Stimulated activated naive CD8-positive, alpha-beta T cell treated with anti-CD3 and anti-CD28 coated beads, Interleukin-15, Interleukin-2, amounts not matched to agents 100 ng/mL and 50 ng/mL, for 24 hours (primary cell): Measurements from ENCODE around the gene CHRNA4.

ENCODE experiments used
- H3K27ac Mint-ChIP-seq: one replicate; pipeline ENCODE4 v1.8.0; 2021; ENCODE audit warnings: mild to moderate bottlenecking, mixed read lengths
- H3K27me3 Mint-ChIP-seq: one replicate; pipeline ENCODE4 v1.8.0; 2021; ENCODE audit warnings: mixed read lengths
- H3K36me3 Mint-ChIP-seq: one replicate; pipeline ENCODE4 v1.8.0; 2021; ENCODE audit warnings: low read depth, mixed read lengths
- H3K4me1 Mint-ChIP-seq: one replicate; pipeline ENCODE4 v1.8.0; 2021; ENCODE audit warnings: low read depth, mixed read lengths
- H3K4me3 Mint-ChIP-seq: one replicate; pipeline ENCODE4 v1.8.0; 2021; ENCODE audit warnings: mild to moderate bottlenecking, mixed read lengths
- H3K9me3 Mint-ChIP-seq: one replicate; pipeline ENCODE4 v1.8.0; 2021; ENCODE audit warnings: mixed read lengths

The CHRNA4 gene

GRCh38 chr20:63376283-63377250, 15.4 kb upstream of the CHRNA4 start:
- H3K9me3 Mint-ChIP-seq: no peaks in the 10 kb centered on the region
- H3K27ac Mint-ChIP-seq: no peak overlapping the region
- no peaks in the 10 kb centered on the region for H3K36me3 Mint-ChIP-seq
- peaks cover 13% of the 10 kb centered on the region for H3K27me3 Mint-ChIP-seq
- no peak overlapping the region for H3K4me3 Mint-ChIP-seq
- H3K4me1 Mint-ChIP-seq: no peaks in the 10 kb centered on the region

GRCh38 chr20:63375438-63375837, 14.3 kb upstream of the CHRNA4 start:
- H3K4me1 Mint-ChIP-seq: no peaks in the 10 kb centered on the region
- H3K36me3 Mint-ChIP-seq: no peaks in the 10 kb centered on the region
- no peaks in the 10 kb centered on the region for H3K9me3 Mint-ChIP-seq
- H3K27me3 Mint-ChIP-seq: peaks cover 13% of the 10 kb centered on the region
- H3K27ac Mint-ChIP-seq: no peak overlapping the region
- no peak overlapping the region for H3K4me3 Mint-ChIP-seq

DNA sequence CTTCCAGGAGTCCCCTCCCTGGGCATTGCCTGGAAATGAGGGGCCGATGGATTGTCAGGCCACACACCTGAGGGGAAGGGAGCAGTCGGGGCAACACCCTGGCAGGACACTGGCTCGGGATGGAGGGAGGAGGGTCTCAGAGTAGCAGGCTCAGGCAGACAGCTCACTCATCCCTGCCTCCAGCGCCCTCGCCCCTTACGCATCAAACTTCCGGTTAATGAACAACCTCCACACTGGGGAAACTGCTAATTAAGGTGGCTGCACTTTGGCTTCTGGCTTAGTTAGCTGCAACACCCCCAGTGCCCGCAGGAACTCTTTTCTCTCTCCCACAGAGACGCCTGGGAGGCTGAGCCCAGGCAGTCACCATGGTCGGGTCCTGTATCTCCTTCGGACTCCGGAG, 13.4 kb upstream of the CHRNA4 start:
- no peaks in the 10 kb centered on the region for H3K4me1 Mint-ChIP-seq
- no peaks in the 10 kb centered on the region for H3K36me3 Mint-ChIP-seq
- no peak overlapping the region for H3K4me3 Mint-ChIP-seq
- no peak overlapping the region for H3K27ac Mint-ChIP-seq
- peaks cover 13% of the 10 kb centered on the region for H3K27me3 Mint-ChIP-seq
- H3K9me3 Mint-ChIP-seq: no peaks in the 10 kb centered on the region

DNA sequence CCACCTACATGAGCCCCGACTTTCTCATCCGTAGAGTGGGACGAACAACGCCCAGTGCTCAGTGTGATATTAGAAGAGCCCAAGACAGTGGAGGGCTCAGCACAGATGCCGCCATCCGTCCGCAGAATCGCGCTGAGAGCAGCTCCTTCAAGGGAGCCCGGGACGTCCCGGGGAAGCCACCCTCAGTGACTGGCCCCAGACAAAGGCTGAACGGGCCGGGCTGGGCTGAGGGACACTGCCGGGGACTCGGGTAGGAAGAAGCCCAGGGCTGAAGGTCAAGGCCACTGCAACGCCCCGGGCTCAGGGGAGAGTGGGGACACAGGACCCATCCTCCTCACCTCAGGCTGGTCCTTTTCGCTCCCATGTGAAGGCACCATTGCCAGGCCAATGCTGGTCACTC, 12.8 kb upstream of the CHRNA4 start:
- Mint-ChIP-seq H3K36me3 (no peaks in the 10 kb centered on the region), H3K4me1 (no peaks in the 10 kb centered on the region), H3K27ac (no peak overlapping the region), H3K9me3 (no peaks in the 10 kb centered on the region), H3K27me3 (peaks cover 13% of the 10 kb centered on the region), H3K4me3 (no peak overlapping the region)

DNA sequence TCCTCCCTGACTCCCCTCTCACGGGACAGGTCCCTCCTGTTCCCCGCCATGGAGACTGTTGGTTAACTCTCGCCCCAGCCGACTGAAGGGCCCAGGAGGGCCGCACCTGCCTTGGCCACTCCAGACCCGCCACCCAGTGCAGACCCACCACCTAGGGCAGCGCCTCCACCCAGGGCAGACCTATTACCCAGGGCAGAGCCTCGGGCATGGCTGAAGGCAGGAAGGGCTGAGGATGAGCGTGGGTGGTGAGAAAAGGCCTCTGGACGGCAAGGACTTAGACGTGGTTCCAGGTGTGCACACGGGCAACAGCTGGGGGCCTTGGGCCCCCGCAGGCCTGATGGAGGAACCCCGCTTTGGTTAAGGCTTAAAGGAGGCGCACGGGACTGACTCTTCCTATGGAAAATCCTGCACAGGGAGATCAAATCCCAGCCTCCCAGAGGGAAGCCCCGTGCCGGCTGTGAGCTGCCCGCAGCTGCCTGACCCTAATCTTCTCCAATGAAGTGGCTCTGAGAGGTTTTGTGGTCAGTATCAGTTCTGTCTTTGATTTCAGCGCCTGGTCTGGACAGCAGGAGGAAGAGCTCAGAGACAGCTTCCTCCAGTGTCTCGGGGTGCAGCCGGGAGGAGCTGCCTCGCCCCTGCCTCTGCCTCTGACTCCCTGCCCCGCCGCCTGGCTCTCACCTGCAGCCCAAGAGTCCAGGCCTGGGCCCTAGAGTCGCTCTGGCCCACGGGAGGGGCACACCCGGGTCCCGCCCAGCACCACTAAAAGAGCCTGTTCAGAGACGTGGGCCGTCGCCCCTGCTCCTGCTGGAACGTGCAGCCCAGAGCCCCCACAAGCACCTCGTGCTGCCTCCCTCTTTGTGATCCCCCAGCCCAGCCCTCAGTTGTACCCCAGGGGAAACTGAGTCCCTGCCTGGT, 12.1 kb upstream of the CHRNA4 start:
- Mint-ChIP-seq H3K9me3 (no peaks in the 10 kb centered on the region), H3K4me1 (no peaks in the 10 kb centered on the region), H3K27ac (no peak overlapping the region), H3K4me3 (no peak overlapping the region), H3K36me3 (no peaks in the 10 kb centered on the region), H3K27me3 (peaks cover 11% of the 10 kb centered on the region)

- H3K4me3 Mint-ChIP-seq: no peak overlapping the region
- peaks cover 4% of the 10 kb centered on the region for H3K27me3 Mint-ChIP-seq
- no peaks in the 10 kb centered on the region for H3K4me1 Mint-ChIP-seq
- no peaks in the 10 kb centered on the region for H3K36me3 Mint-ChIP-seq
- H3K9me3 Mint-ChIP-seq: no peaks in the 10 kb centered on the region
- H3K27ac Mint-ChIP-seq: no peak overlapping the region
Observed at GRCh38 chr20:63371291-63371865, 10.2 kb upstream of the CHRNA4 start.

GRCh38 chr20:63370618-63371187, 9.6 kb upstream of the CHRNA4 start:
- H3K36me3 Mint-ChIP-seq: no peaks in the 10 kb centered on the region
- no peak overlapping the region for H3K4me3 Mint-ChIP-seq
- H3K27ac Mint-ChIP-seq: no peak overlapping the region
- H3K27me3 Mint-ChIP-seq: no peaks in the 10 kb centered on the region
- no peaks in the 10 kb centered on the region for H3K9me3 Mint-ChIP-seq
- no peaks in the 10 kb centered on the region for H3K4me1 Mint-ChIP-seq

DNA sequence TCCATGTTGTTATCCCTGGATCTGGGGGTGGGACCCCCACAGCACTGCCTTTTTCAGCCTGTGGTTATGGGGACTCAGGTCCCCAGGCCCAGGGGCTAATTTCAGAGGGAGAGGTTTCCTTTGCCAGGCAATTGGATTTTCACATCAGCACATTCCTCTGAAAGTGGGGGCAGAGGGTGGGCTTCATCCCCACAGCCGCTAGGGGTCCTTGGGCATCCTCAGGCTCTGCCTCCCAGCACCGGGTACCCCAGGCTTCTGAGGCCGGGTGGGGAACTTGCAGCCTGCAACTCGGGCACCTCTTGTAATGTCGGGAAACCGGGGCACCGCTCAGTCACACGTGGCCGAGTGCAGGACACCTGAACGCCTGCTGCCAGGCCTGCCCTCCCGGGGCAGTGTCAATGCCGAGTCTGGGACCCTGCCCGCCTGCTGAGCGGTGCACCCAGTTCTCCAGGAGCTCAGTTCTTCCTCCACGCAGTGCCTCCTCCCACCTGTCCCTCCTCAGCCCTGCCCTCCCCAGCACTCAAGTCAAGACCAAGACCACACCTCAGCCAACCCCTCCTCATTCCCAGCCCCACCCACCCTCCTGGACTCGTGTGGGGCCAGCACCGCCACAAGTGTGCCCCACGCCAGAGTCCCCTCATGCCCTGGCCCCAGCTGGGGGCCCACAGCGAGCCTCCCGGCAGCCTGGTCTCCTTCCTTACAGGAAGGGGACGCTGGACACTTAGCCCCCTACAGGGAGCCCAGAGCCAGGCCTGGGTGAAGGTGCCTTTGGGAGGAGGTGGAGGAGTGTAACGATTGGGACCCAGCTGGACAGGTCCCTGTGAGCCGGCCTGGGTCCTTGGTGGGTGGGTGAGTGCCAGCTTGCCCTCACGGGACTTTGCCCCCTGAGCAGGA, 8.8 kb upstream of the CHRNA4 start:
- Mint-ChIP-seq H3K4me3 (no peak overlapping the region), H3K27ac (no peak overlapping the region), H3K27me3 (no peaks in the 10 kb centered on the region), H3K36me3 (no peaks in the 10 kb centered on the region), H3K4me1 (no peaks in the 10 kb centered on the region), H3K9me3 (no peaks in the 10 kb centered on the region)

DNA sequence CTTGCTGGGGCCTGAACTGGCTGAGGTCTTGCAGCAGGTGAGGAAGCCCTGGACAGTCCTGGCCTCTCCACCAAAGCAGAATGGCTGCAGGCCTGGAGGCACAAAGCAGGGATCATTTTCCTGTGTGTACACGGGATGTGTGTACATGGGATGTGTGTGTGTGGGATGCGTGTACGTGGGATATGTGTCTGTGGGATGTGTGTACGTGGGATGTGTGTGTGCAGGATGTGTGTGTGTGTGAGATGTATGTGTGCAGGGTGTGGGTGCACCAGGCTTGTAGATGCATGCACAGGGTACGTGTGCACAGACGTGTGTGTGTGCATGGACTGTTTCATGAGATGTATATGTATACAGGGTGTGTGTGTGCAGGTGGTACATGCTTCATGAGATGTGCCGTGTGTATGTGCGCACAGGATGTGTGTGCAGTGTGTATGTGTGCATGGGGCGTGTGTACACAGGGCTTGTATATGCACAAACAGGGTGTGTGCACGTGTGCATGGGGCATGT, 7.9 kb upstream of the CHRNA4 start:
- H3K9me3 Mint-ChIP-seq: no peaks in the 10 kb centered on the region
- H3K27me3 Mint-ChIP-seq: no peaks in the 10 kb centered on the region
- H3K27ac Mint-ChIP-seq: no peak overlapping the region
- no peaks in the 10 kb centered on the region for H3K36me3 Mint-ChIP-seq
- no peaks in the 10 kb centered on the region for H3K4me1 Mint-ChIP-seq
- H3K4me3 Mint-ChIP-seq: no peak overlapping the region

DNA sequence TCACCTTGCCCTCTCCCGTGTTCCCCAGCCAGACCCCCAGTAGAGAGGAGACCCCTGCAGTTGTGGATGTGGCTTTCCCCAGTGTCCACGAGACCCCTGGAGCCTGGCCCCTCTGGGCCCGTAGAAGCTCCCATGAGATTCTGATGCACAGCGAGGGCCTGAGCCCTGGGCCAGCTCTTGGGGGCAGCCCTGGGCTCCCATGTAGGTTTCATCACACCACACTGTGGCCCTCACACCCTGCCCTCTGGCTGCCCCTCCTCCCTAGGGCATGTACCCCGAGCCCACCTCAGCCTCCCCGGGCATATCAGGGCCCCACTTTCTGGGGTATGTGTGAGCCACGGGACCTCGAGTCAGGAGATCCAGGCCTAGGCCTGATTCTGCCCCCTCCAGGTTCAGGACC, 7.0 kb upstream of the CHRNA4 start:
- Mint-ChIP-seq H3K4me1 (no peaks in the 10 kb centered on the region), H3K27ac (no peak overlapping the region), H3K36me3 (no peaks in the 10 kb centered on the region), H3K27me3 (no peaks in the 10 kb centered on the region), H3K4me3 (no peak overlapping the region), H3K9me3 (no peaks in the 10 kb centered on the region)

- peaks cover 5% of the 10 kb centered on the region for H3K27me3 Mint-ChIP-seq
- no peaks in the 10 kb centered on the region for H3K4me1 Mint-ChIP-seq
- H3K9me3 Mint-ChIP-seq: no peaks in the 10 kb centered on the region
- no peak overlapping the region for H3K27ac Mint-ChIP-seq
- no peaks in the 10 kb centered on the region for H3K36me3 Mint-ChIP-seq
- no peak overlapping the region for H3K4me3 Mint-ChIP-seq
Observed at GRCh38 chr20:63367446-63368055, 6.4 kb upstream of the CHRNA4 start.

GRCh38 chr20:63366390-63367365, 5.5 kb upstream of the CHRNA4 start:
- no peak overlapping the region for H3K4me3 Mint-ChIP-seq
- H3K27ac Mint-ChIP-seq: no peak overlapping the region
- no peaks in the 10 kb centered on the region for H3K9me3 Mint-ChIP-seq
- peaks cover 8% of the 10 kb centered on the region for H3K27me3 Mint-ChIP-seq
- no peaks in the 10 kb centered on the region for H3K36me3 Mint-ChIP-seq
- no peaks in the 10 kb centered on the region for H3K4me1 Mint-ChIP-seq
